Breast epithelium (tissue), 4 donors: ENCODE data around the gene ARL13A. TPM values are rescaled to one million over a fixed set of nuclear protein-coding genes. Genes with fewer than 3 reads are reported as not detected.

Source experiments
- DNase-seq, 2 donors: peaks; one replicate each; pipeline ENCODE4 v3.0.0-alpha.2; 2019; ENCODE audit warnings: low spot score in 2 of 2
- H3K27ac ChIP-seq, 2 donors: fragments of 200-600 bp; sonication (generic) in 1 of 2; one replicate each; pipeline ENCODE4 v1.5.1; 2016 to 2019; ENCODE audit warnings: mild to moderate bottlenecking in 1 of 2
- H3K27me3 ChIP-seq, 2 donors: fragments of 200-600 bp; sonication (generic) in 1 of 2; one replicate each; pipeline versions ENCODE4 v1.5.1 to v1.6.0; 2017 to 2019; ENCODE audit warnings: control low read depth in 1 of 2, mild to moderate bottlenecking in 1 of 2
- H3K36me3 ChIP-seq: fragments of 200-600 bp; one replicate; pipeline ENCODE4 v1.5.1; 2019
- H3K4me1 ChIP-seq, 2 donors: fragments of 200-600 bp; sonication (generic); one replicate each; pipeline ENCODE4 v1.5.1; 2016 to 2019; ENCODE audit warnings: control low read depth in 1 of 2
- H3K4me3 ChIP-seq, 3 donors: fragments of 200-600 bp; sonication (generic); 1 replicate in 2 of 3; 2 replicates in 1 of 3; pipeline ENCODE4 v1.5.1; 2016 to 2019; ENCODE audit warnings: mild to moderate bottlenecking in 3 of 3, moderate library complexity in 2 of 3
- H3K9me3 ChIP-seq, 2 donors: fragments of 200-600 bp; sonication (generic) in 1 of 2; one replicate each; pipeline ENCODE4 v1.5.1; 2016 to 2019; ENCODE audit warnings: control low read depth in 1 of 2
- POLR2A ChIP-seq: fragments of 450-650 bp; IDR thresholded peaks from one replicate; pipeline ENCODE4 v1.6.1; 2016; ENCODE audit warnings: antibody characterized with exemption, mild to moderate bottlenecking, moderate library complexity
- POLR2AphosphoS5 ChIP-seq, 3 donors: sonication (generic); formaldehyde crosslinking; IDR thresholded peaks; one replicate each; pipeline ENCODE4 v1.6.1; 2017; ENCODE audit warnings: antibody characterized with exemption in 3 of 3
- intact Hi-C: fragments of 100-400 bp; cut with DNase I; formaldehyde crosslinking; loops from one replicate; pipeline ENCODE4 v1.15.1; 2023; ENCODE audit warnings: low total_unique reads
- total RNA-seq, 3 donors: library from RNA; depleted of rRNA; stranded (reverse); fragments of >200 nt; gene quantifications; one replicate each; pipeline ENCODE4 v1.1.0, GENCODE V29; 2016
- TF ChIP-seq, protein P1 (sequence below), 3 donors: fragments of 450-650 bp; IDR thresholded peaks; one replicate each; pipeline ENCODE4 v1.5.1; 2016 to 2017; ENCODE audit warnings: antibody characterized with exemption in 3 of 3, mild to moderate bottlenecking in 3 of 3, moderate library complexity in 3 of 3

Gene ARL13A
- not detected for total RNA-seq

DNA sequence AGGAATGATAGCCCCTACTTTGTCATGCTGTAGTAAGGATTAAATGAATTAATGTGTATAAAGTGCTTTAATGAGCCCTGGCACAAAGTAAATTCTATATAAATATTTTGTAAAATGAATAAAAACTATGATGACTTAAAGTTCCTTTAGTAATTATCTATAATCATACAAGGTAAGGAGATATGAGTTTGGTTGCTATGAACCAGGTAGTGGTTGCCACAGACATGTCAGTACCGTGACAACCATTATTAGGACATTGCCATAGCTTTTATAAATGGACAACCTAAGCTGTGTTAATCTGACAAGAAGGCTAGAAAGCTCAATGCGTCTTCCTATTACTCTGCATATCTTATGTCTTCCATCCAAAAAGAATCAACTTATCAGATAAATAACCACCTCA is at the start of gene ARL13A:
Gene ARL13A (plus strand): TSS at position 301 of the 400 bp plus-strand sequence. CDS start 3,982 bp downstream, outside the sequence.
- Histone ChIP-seq H3K27ac (no peak within 1 kb of the TSS), H3K36me3 (no peaks in the 10 kb centered on the region), H3K27me3 (peaks cover 0 to 16% of the 10 kb centered on the region in 2 donors), H3K4me1 (no peaks in the 10 kb centered on the region), H3K4me3 (no peak within 1 kb of the TSS), H3K9me3 (peaks cover 9 to 17% of the 10 kb centered on the region in 2 donors)
- no peak for DNase-seq
- TF ChIP-seq POLR2AphosphoS5 (IDR thresholded peaks at IDR 0.05) (no peak), POLR2A (no peak)
- TF ChIP-seq, protein P1, sequence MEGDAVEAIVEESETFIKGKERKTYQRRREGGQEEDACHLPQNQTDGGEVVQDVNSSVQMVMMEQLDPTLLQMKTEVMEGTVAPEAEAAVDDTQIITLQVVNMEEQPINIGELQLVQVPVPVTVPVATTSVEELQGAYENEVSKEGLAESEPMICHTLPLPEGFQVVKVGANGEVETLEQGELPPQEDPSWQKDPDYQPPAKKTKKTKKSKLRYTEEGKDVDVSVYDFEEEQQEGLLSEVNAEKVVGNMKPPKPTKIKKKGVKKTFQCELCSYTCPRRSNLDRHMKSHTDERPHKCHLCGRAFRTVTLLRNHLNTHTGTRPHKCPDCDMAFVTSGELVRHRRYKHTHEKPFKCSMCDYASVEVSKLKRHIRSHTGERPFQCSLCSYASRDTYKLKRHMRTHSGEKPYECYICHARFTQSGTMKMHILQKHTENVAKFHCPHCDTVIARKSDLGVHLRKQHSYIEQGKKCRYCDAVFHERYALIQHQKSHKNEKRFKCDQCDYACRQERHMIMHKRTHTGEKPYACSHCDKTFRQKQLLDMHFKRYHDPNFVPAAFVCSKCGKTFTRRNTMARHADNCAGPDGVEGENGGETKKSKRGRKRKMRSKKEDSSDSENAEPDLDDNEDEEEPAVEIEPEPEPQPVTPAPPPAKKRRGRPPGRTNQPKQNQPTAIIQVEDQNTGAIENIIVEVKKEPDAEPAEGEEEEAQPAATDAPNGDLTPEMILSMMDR (IDR thresholded peaks at IDR 0.05): no peak
- intact Hi-C loops: no loop called here

DNA sequence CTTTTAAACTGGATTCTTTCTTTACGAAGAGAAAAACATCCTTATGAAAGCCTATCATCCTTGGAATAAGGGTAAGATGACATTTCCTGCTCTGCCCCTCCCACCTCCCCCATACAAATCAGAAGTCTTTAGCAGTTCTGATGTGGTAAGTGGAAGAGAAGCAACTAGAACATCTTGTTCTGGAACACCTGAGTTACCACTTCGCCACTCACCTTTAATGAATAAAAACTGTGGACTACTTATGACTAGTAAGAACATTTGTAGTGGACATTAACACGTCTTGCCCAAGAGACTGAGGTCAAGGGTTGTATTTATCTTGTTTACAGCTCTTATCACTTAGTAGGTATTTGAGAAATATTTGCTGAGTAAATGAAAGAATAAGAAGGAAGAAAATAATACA is 45.1 kb upstream of the ARL13A start:
- Histone ChIP-seq H3K27ac (no peak overlapping the region), H3K4me1 (no peaks in the 10 kb centered on the region), H3K9me3 (no peaks in the 10 kb centered on the region), H3K27me3 (peaks cover 0 to 16% of the 10 kb centered on the region in 2 donors), H3K36me3 (no peaks in the 10 kb centered on the region), H3K4me3 (no peak overlapping the region)
- TF ChIP-seq POLR2AphosphoS5 (IDR thresholded peaks at IDR 0.05) (no peak), POLR2A (no peak)
- TF ChIP-seq, protein P1 (IDR thresholded peaks at IDR 0.05): no peak
- intact Hi-C loops: no loop called here
- no peak for DNase-seq

DNA sequence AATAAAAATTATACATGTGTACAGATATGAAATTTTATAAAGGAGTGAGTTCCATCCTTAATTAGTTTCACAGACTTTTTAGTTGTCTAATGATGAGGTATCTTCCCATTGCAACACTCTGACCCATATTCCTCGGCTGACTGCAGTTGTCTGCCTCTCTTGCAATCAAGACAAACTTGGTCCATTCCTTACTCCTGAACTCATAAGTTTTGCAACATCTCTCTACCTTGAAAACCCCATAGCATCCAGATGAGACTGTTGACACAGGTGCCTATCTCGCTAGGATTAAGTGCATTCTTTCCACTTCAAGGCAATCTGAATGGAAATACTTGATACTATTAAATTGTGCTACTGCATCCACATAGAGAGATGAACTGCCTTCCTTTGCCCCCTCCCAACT is 43.1 kb upstream of the ARL13A start:
- no peak for DNase-seq
- Histone ChIP-seq H3K27ac (no peak overlapping the region), H3K9me3 (peaks cover 0 to 2% of the 10 kb centered on the region in 2 donors), H3K36me3 (no peaks in the 10 kb centered on the region), H3K27me3 (peaks cover 0 to 29% of the 10 kb centered on the region in 2 donors), H3K4me1 (no peaks in the 10 kb centered on the region), H3K4me3 (no peak overlapping the region)
- intact Hi-C loops: no loop called here
- TF ChIP-seq POLR2A: no peak
- TF ChIP-seq, protein P1 (IDR thresholded peaks at IDR 0.05): no peak
- TF ChIP-seq POLR2AphosphoS5 (IDR thresholded peaks at IDR 0.05): no peak

DNA sequence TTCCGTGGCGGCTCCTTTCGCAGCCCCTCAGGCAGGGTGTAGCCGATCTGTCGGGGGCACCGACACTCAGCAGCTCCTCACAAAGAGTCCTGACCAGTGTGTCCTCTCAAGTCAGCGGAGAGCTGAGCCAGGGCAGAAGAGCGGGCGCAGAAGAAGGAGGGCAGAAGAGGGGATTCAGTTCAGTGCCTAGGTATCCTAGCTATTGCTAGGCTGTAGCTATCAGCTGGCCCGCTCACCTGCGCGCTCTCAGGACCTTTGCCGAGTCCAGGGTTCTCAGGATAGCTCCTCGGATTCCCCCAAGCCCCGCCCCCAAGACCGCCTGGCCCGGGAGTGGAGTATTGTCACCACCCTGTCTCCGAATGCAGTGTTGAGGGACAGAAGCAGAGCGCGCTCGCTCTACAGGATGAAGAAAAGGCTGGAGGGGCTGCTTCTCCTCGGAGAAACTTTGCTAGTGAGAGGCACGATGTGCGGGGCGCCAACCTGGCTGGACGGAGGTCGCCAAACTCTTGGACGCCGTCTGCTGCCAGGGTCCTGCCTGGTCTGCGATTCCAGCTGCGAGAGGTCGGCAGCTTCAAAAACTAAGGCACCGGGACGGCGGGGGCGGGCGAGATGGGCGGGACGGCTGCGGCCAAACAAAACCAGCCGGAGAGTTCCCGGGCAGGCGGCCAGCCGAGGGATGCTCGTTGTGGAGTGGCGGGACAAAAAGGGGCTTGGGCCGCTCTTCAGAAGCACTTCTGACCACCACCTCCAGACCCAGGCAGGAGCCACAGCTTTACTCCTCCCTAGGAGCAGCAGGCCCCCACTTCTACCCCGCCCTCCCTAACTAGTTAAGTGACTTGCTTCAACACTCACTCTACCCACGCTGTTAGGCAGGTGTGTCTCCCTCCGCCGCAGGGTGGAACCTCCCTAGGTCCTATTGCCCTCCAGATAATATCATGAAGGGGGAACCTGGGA is 40.6 kb upstream of the ARL13A start, which contains the start of gene XKRX:
Gene XKRX (minus strand): TSS at position 258 of the 954 bp plus-strand sequence. CDS start 613 bp downstream, outside the sequence.
- H3K9me3 ChIP-seq: peaks cover 0 to 7% of the 10 kb centered on the region in 2 donors
- intact Hi-C loops: no loop called here
- peak within 1 kb of the TSS; percentile 25 to 66 (median 50) for H3K4me3 ChIP-seq
- H3K27me3 ChIP-seq: peaks cover 0 to 42% of the 10 kb centered on the region in 2 donors
- DNase-seq: peak; percentile 31 to 47
- H3K36me3 ChIP-seq: no peaks in the 10 kb centered on the region
- no peak within 1 kb of the TSS for H3K27ac ChIP-seq
- no peaks in the 10 kb centered on the region for H3K4me1 ChIP-seq
- no peak for TF ChIP-seq POLR2A
- TF ChIP-seq POLR2AphosphoS5 (IDR thresholded peaks at IDR 0.05): no peak
- TF ChIP-seq, protein P1 (IDR thresholded peaks at IDR 0.05): no peak
